HUES48 (cell line): ENCODE data around the gene FRMPD2.
"Not testable (repeated sequence)": the region's sequence is repeated elsewhere in the genome, so short reads cannot be mapped to it uniquely, and the experiment has no call there.

ENCODE experiments used
- H3K27ac ChIP-seq: one replicate; pipeline ENCODE4 v1.7.0; 2013; ENCODE audit warnings: low read depth, low read length, inconsistent platforms
- H3K27me3 ChIP-seq: 2 replicates; pipeline ENCODE4 v1.6.1; 2013; ENCODE audit warnings: mild to moderate bottlenecking, low read length; ENCODE audit not compliant: control insufficient read depth, insufficient read depth
- H3K36me3 ChIP-seq: 2 replicates; pipeline ENCODE4 v1.6.1; 2013; ENCODE audit warnings: low read length; ENCODE audit not compliant: control insufficient read depth, insufficient read depth
- H3K4me1 ChIP-seq: 2 replicates; pipeline ENCODE4 v1.6.1; 2013; ENCODE audit warnings: mild to moderate bottlenecking, low read length; ENCODE audit not compliant: control insufficient read depth, insufficient read depth
- H3K4me3 ChIP-seq: 2 replicates; pipeline ENCODE4 v1.5.1; 2013; ENCODE audit warnings: mild to moderate bottlenecking, low read depth, low read length
- H3K9ac ChIP-seq: 2 replicates; pipeline ENCODE4 v1.6.1; 2013; ENCODE audit warnings: mild to moderate bottlenecking, low read depth, low read length, moderate library complexity
- H3K9me3 ChIP-seq: 2 replicates; pipeline ENCODE4 v1.6.1; 2013; ENCODE audit warnings: low read length; ENCODE audit not compliant: control insufficient read depth, insufficient read depth

The FRMPD2 gene

DNA sequence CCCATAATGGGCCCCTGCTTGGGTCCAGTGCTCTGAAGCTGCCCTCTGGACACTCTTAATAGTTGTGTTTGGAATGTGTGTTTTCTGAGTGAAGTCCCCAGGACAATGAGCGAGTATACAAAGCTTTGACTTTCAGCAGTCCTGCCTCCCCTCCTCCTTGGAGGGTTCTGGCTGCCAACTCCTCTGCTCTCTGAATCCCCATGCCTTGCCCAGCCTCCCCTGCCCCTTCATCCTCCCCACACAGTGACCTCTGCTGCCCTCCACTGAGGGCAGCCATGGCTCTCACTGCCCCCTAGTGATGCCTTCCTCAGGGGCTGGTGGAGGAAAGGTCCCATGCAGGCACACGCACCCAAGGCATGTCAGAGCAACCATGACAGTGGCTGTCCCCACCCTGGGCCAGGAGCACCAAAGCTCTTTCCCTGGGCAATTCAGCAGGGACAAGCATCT lies 40.9 kb downstream of the FRMPD2 start:
- no peaks in the 10 kb centered on the region for H3K36me3 ChIP-seq
- H3K9me3 ChIP-seq, result no peaks in the 10 kb centered on the region
- H3K27me3 ChIP-seq, result no peaks in the 10 kb centered on the region
- H3K27ac ChIP-seq, result no peak overlapping the region
- 0 out of 2 replicates have a peak, but pooled peaks cover 3% of the 10 kb centered on the region for H3K4me1 ChIP-seq
- no peak overlapping the region for H3K9ac ChIP-seq
- no peak overlapping the region for H3K4me3 ChIP-seq

DNA sequence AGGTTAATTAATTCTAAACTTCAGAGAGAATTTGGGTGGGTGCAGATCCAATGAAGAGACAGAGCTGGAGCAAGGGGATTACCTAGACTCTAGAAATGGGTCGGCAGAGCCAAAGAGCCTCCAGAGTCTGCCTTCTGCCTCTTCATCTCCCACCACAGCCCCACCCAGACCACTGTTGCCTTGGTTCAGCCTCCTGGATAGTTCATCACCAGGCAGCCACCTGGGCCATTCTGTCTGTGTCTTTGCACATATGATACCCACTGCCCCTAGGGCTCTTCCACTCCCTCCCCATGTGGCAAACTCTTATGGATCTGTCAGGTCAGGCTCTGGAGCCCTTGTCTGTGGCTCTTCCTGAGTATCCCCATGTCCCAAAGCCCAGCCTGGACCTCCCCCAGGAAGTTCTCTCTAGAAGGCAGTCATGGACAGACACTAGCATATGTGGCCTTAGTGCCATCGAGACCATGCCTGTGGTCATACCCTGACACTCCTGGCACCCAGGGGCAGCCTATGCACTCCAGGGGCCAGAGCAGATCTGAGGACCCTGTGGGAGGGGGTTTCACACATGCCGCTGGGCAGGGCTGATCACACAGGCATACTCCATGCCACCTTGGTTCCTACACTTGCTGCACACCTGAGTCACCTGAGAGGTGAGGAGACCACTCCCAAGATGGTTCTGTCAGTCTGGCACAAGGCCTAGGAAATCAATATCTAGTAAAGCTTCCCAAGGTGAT lies 41.6 kb downstream of the FRMPD2 start:
- H3K4me1 ChIP-seq, result 0 out of 2 replicates have a peak, but pooled peaks cover 3% of the 10 kb centered on the region
- H3K27ac ChIP-seq, result no peak overlapping the region
- no peak overlapping the region for H3K4me3 ChIP-seq
- no peak overlapping the region for H3K9ac ChIP-seq
- no peaks in the 10 kb centered on the region for H3K9me3 ChIP-seq
- H3K27me3 ChIP-seq, result no peaks in the 10 kb centered on the region
- H3K36me3 ChIP-seq, result no peaks in the 10 kb centered on the region

DNA sequence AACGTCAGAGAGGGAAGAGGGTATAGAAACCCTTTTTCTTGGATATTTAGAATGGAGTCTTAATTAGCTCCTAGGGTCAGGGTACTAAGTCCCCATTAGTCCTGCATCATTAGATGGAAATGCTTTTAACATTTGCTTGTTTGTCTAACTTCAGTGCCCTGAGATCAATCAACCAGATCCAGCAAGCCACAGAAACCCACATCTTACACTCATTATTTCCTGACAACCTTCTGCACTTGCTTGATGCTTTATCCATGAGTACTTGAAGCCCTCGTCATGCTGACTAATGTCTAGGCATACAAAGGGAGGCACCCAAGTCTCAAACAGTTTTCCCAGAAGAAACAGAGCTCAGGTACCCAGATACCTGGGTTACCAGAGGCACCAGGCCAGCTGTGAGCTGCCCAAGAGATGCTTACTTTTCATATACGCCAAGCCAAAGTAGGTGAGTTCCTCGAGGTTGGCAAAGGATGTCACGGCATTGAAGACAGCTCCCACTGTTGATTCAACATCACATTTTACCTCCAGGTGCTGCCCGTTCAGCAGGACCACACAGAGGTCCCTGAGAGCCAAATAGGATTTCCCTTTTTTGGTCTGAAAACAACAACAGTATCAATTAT lies 42.7 kb downstream of the FRMPD2 start:
- H3K27ac ChIP-seq, result no peak overlapping the region
- H3K9me3 ChIP-seq, result no peaks in the 10 kb centered on the region

DNA sequence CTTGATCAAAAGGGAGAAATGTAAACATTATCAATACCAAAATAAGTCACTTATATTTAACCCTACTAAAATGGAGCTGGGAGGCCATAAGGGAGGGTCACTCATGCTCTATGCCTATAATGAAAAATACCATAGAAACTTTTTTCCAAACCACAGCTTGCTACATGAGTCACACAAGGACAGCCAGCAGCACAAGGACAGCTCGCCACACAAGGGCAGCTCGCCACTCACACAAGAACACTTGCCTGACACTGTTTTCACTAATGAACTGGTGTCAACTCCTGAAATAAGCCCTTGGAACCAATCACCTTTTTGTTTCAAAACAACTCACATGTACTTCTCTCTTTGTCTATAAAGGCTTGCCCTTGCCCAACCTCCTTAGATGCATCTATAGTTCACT lies 43.3 kb downstream of the FRMPD2 start:
- H3K27me3 ChIP-seq, result no peaks in the 10 kb centered on the region
- no peaks in the 10 kb centered on the region for H3K36me3 ChIP-seq
- no peaks in the 10 kb centered on the region for H3K9me3 ChIP-seq
- no peak overlapping the region for H3K27ac ChIP-seq
- H3K4me1 ChIP-seq, result 0 out of 2 replicates have a peak, but pooled peaks cover under 1% of the 10 kb centered on the region
- no peak overlapping the region for H3K9ac ChIP-seq
- H3K4me3 ChIP-seq, result no peak overlapping the region

More for the DNA sequence above, 42.7 kb downstream of the FRMPD2 start:
- no peak overlapping the region for H3K9ac ChIP-seq
- 0 out of 2 replicates have a peak, but pooled peaks cover 3% of the 10 kb centered on the region for H3K4me1 ChIP-seq
- no peaks in the 10 kb centered on the region for H3K27me3 ChIP-seq
- no peaks in the 10 kb centered on the region for H3K36me3 ChIP-seq
- no peak overlapping the region for H3K4me3 ChIP-seq

DNA sequence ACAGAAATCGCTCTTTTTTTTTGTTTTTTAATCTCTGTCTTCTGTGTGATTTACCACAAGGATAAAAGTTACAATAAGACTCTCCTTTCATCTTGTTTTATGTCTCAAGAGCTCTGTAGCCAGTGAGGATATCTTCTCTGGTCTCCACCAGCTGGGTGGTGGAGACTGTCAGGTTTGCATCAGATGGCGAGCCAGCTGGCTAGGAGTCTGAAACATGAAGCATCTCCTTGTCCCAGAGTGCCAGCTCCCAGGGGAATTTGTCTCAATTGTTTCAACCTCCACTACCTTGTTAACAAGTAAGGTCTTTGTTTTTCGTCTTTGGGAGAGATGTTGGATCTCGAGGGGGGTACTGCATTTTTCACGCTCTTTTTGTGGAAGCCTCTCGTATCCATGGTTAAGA lies 47.3 kb downstream of the FRMPD2 start:
- H3K27me3 ChIP-seq, result no peaks in the 10 kb centered on the region
- H3K27ac ChIP-seq, result no peak overlapping the region
- no peak overlapping the region for H3K9ac ChIP-seq
- no peak overlapping the region for H3K4me3 ChIP-seq
- no peaks in the 10 kb centered on the region for H3K9me3 ChIP-seq
- H3K4me1 ChIP-seq, result no peaks in the 10 kb centered on the region
- no peaks in the 10 kb centered on the region for H3K36me3 ChIP-seq

DNA sequence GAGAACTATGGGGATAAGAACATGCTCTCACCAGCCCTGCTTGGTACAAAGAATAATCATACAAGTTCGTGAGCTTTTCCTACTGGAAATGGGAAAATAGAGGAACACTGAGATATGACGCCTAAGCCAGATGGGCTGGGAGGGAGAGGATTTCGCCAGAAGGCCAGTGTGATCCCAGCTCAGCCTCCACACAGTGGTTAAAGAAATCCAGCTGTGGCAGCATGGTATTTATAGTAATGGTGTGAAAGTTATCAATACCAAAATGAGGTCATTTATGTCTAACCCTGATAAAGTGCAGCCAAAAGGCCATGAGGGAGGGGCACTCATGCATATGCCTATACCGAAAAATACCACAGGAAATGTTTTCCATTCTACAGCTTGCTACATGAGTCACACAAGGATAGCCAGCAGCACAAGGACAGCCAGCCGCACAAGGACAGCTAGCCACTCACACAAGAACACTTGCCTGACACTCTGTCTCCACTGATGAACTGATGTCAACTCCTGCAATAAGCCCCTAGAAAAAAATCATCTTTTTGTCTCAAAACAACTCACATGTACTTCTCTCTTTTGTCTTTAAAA lies 49.4 kb downstream of the FRMPD2 start:
- Histone ChIP-seq H3K9me3 (no peaks in the 10 kb centered on the region), H3K4me3 (no peak overlapping the region), H3K4me1 (no peaks in the 10 kb centered on the region), H3K36me3 (no peaks in the 10 kb centered on the region), H3K27ac (no peak overlapping the region), H3K27me3 (no peaks in the 10 kb centered on the region), H3K9ac (no peak overlapping the region)

DNA sequence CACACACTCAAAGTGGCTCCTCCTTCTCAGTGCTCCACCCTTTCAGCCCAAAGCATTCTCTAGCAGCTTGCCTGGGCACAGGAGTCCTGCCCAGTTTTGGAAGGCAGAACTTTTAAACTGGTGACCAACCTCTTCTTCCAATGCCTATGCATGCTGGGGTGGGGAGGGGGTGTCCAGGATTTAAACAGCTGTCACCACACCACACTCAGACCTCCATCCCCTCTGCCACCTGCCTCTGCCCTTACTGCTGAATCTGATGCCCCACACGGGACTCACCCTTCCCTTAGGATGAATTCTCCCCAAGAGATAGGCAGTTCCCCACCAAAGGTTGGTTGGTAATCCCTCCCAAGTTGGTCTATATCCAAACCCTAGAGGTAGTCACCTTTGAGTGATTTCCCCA lies 50.2 kb downstream of the FRMPD2 start:
- Histone ChIP-seq H3K4me1 (no peaks in the 10 kb centered on the region), H3K9me3 (no peaks in the 10 kb centered on the region), H3K27me3 (no peaks in the 10 kb centered on the region), H3K9ac (no peak overlapping the region), H3K36me3 (no peaks in the 10 kb centered on the region), H3K4me3 (no peak overlapping the region), H3K27ac (no peak overlapping the region)

DNA sequence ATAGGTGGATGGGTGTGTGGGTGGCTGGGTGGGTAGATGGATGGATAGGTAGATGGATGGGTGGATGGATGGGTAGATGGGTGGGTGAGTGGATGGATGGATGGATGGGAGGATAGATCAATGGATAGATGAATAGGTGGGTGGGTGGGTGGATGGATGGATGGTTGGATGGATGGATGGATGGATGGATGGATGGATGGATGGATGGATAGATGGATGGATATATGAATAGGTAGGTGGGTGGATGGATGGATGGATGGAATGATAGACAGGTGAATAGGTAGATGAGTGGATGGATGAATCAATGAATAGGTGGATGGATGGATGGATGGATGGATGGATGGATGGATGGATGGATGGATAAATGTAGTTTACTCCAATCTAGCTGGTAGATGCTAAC lies 52.7 kb downstream of the FRMPD2 start:
- Histone ChIP-seq H3K27me3 (no peaks in the 10 kb centered on the region), H3K4me3 (no peak overlapping the region), H3K4me1 (no peaks in the 10 kb centered on the region), H3K9ac (no peak overlapping the region), H3K27ac (no peak overlapping the region), H3K9me3 (no peaks in the 10 kb centered on the region), H3K36me3 (no peaks in the 10 kb centered on the region)

DNA sequence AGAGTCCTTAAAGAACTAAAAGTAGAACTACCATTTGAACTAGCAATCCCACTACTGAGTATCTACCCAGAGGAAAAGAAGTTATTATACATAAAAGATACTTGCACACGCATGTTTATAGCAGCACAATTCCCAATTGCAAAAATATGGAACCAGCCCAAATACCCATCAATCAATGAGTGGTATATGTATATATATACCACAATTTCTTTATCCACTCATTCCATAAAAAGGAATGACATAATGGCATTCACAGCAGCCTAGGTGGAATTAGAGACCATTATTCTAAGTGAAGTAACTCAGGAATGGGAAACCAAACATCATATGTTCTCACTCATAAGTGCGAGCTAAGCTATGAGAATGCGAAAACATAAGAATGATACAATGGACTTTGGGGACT lies 53.5 kb downstream of the FRMPD2 start:
- not testable (repeated sequence) for H3K36me3 ChIP-seq, H3K9me3 ChIP-seq, H3K27me3 ChIP-seq, H3K27ac ChIP-seq, H3K4me1 ChIP-seq, H3K4me3 ChIP-seq, H3K9ac ChIP-seq

DNA sequence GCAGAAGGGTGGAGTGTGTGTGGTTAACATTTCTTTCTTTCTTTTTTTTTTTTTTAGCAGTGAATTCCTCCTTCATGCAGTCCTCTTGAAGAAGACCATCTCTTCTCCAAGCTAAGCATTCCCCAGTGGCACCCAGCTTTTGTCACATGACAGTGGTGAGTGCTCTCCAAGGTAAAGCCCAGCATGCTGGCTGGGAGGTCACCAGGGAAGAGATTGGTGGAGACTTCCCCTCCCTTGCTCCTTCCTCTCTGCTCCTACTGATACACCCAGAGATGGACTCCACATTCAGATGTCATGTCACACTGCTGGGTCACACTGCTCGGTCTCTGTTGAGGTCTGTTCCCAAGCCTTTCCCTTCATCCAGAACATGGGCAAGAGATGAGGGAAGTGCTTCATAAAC lies 55.3 kb downstream of the FRMPD2 start:
- Histone ChIP-seq H3K9me3 (no peaks in the 10 kb centered on the region), H3K4me1 (no peaks in the 10 kb centered on the region), H3K27ac (no peak overlapping the region), H3K9ac (no peak overlapping the region), H3K27me3 (no peaks in the 10 kb centered on the region), H3K36me3 (no peaks in the 10 kb centered on the region), H3K4me3 (no peak overlapping the region)

DNA sequence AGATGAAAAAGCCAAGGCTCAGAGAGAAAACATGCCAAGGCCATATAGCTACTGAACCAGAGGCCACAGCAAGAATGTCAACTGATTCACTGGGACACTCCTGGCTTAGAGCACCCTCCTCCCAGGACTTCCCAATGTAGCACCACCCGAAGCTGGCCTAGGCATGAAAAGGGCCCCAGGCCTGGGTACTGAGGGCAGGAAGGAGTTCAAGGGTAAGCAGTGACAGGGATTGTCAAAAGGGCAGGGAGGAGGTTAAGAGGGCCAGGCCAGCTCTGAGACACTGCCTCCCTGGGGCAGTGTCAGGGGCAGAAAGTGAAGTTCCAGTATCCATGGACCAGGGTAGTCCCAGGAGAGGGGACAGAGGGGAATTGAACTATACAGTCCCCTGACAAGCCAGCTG lies 57.8 kb downstream of the FRMPD2 start:
- H3K4me3 ChIP-seq, result no peak overlapping the region
- H3K9ac ChIP-seq, result no peak overlapping the region
- no peaks in the 10 kb centered on the region for H3K4me1 ChIP-seq
- no peaks in the 10 kb centered on the region for H3K27me3 ChIP-seq
- H3K27ac ChIP-seq, result no peak overlapping the region
- H3K9me3 ChIP-seq, result no peaks in the 10 kb centered on the region
- no peaks in the 10 kb centered on the region for H3K36me3 ChIP-seq
